Activated naive CD4-positive, alpha-beta T cell treated with anti-CD3 and anti-CD28 coated beads for 36 hours (primary cell): ENCODE measurements around the gene UPF2. TPM values are rescaled to one million over a fixed set of nuclear protein-coding genes. Genes with fewer than 3 reads are reported as not detected.

ENCODE experiments used
- CTCF ChIA-PET: fragments of 350-600 bp; sonication (Branson Sonifier 250); formaldehyde crosslinking; loops from one replicate; lab custom pipeline; 2021; ENCODE audit warnings: antibody characterized with exemption; lab: Charles Lee
- DNase-seq: peaks from one replicate; pipeline ENCODE4 v3.0.0-alpha.2; 2020
- H3K27ac Mint-ChIP-seq: one replicate; pipeline ENCODE4 v1.8.0; 2021; ENCODE audit warnings: mild to moderate bottlenecking, mixed read lengths
- H3K27me3 Mint-ChIP-seq: one replicate; pipeline ENCODE4 v1.8.0; 2021; ENCODE audit warnings: low read depth, mixed read lengths
- H3K36me3 Mint-ChIP-seq: one replicate; pipeline ENCODE4 v1.8.0; 2021; ENCODE audit warnings: low read depth, mixed read lengths
- H3K4me1 Mint-ChIP-seq: one replicate; pipeline ENCODE4 v1.8.0; 2021; ENCODE audit warnings: low read depth, mixed read lengths
- H3K4me3 Mint-ChIP-seq: one replicate; pipeline ENCODE4 v1.8.0; 2021; ENCODE audit warnings: mild to moderate bottlenecking, moderate library complexity, mixed read lengths
- H3K9me3 Mint-ChIP-seq: one replicate; pipeline ENCODE4 v1.8.0; 2021; ENCODE audit warnings: mixed read lengths
- intact Hi-C: fragments of 100-400 bp; cut with micrococcal nuclease; formaldehyde crosslinking; loops from one replicate; pipeline ENCODE4 v1.15.1; 2023
- total RNA-seq, 2 experiments: library from RNA; stranded (reverse); gene quantifications; one replicate each; pipeline ENCODE4 v1.2.3, GENCODE V29; 2021

The UPF2 gene
- total RNA-seq, 2 experiments from 2014 or later = 27.5 to 29.5 TPM

GRCh38 chr10:12062754-12063482, 20.3 kb upstream of the UPF2 start:
- H3K4me3 Mint-ChIP-seq = no peak overlapping the region
- intact Hi-C loops = no loop called here
- H3K27me3 Mint-ChIP-seq = no peaks in the 10 kb centered on the region
- no peak for DNase-seq
- H3K36me3 Mint-ChIP-seq = no peaks in the 10 kb centered on the region
- CTCF ChIA-PET = interaction anchor here (0.6 kb wide), 1 partner anchor 12 kb away, joined by 3 read pairs; no protein-coding TSS in a partner anchor
- H3K4me1 Mint-ChIP-seq = peaks cover 3% of the 10 kb centered on the region
- no peak overlapping the region for H3K27ac Mint-ChIP-seq
- H3K9me3 Mint-ChIP-seq = no peaks in the 10 kb centered on the region

GRCh38 chr10:12061124-12061523, 18.5 kb upstream of the UPF2 start:
- no peaks in the 10 kb centered on the region for H3K9me3 Mint-ChIP-seq
- no peaks in the 10 kb centered on the region for H3K36me3 Mint-ChIP-seq
- H3K27ac Mint-ChIP-seq = no peak overlapping the region
- H3K27me3 Mint-ChIP-seq = no peaks in the 10 kb centered on the region
- no peaks in the 10 kb centered on the region for H3K4me1 Mint-ChIP-seq
- CTCF ChIA-PET = no interaction called here
- no peak overlapping the region for H3K4me3 Mint-ChIP-seq
- DNase-seq = no peak
- intact Hi-C loops = no loop called here

- Mint-ChIP-seq H3K9me3 (no peaks in the 10 kb centered on the region), H3K27me3 (no peaks in the 10 kb centered on the region), H3K4me1 (no peaks in the 10 kb centered on the region), H3K4me3 (no peak overlapping the region), H3K36me3 (no peaks in the 10 kb centered on the region), H3K27ac (no peak overlapping the region)
- CTCF ChIA-PET = interaction anchor here (0.6 kb wide), 1 partner anchor 26 kb away, joined by 3 read pairs; no protein-coding TSS in a partner anchor
- intact Hi-C loops = no loop called here
- DNase-seq = no peak
Observed at GRCh38 chr10:12056748-12057147, 14.1 kb upstream of the UPF2 start.

GRCh38 chr10:12055732-12056131, 13.1 kb upstream of the UPF2 start:
- Mint-ChIP-seq H3K9me3 (no peaks in the 10 kb centered on the region), H3K27ac (no peak overlapping the region), H3K4me3 (no peak overlapping the region), H3K27me3 (no peaks in the 10 kb centered on the region), H3K36me3 (no peaks in the 10 kb centered on the region), H3K4me1 (no peaks in the 10 kb centered on the region)
- no peak for DNase-seq
- intact Hi-C loops = no loop called here
- CTCF ChIA-PET = interaction anchor here (1.0 kb wide), 1 partner anchor 11 kb away, joined by 3 read pairs; no protein-coding TSS in a partner anchor

GRCh38 chr10:12051241-12051640, 8.6 kb upstream of the UPF2 start:
- no peak overlapping the region for H3K27ac Mint-ChIP-seq
- CTCF ChIA-PET = interaction anchor here (0.5 to 1.0 kb wide), 3 partner anchors 12 to 540 kb away, joined by 3 read pairs; no protein-coding TSS in a partner anchor
- no peaks in the 10 kb centered on the region for H3K27me3 Mint-ChIP-seq
- DNase-seq = no peak
- H3K4me3 Mint-ChIP-seq = no peak overlapping the region
- H3K9me3 Mint-ChIP-seq = no peaks in the 10 kb centered on the region
- intact Hi-C loops = no loop called here
- no peaks in the 10 kb centered on the region for H3K36me3 Mint-ChIP-seq
- no peaks in the 10 kb centered on the region for H3K4me1 Mint-ChIP-seq

GRCh38 chr10:12050528-12050927, 7.9 kb upstream of the UPF2 start:
- Mint-ChIP-seq H3K4me1 (no peaks in the 10 kb centered on the region), H3K27me3 (no peaks in the 10 kb centered on the region), H3K9me3 (no peaks in the 10 kb centered on the region), H3K36me3 (no peaks in the 10 kb centered on the region), H3K27ac (no peak overlapping the region), H3K4me3 (no peak overlapping the region)
- no peak for DNase-seq
- CTCF ChIA-PET = interaction anchor here (0.5 to 1.0 kb wide), 2 partner anchors 13 to 541 kb away, joined by 3 read pairs; no protein-coding TSS in a partner anchor
- intact Hi-C loops = no loop called here

GRCh38 chr10:12048547-12048946, 5.9 kb upstream of the UPF2 start:
- no peak overlapping the region for H3K4me3 Mint-ChIP-seq
- intact Hi-C loops = loop anchor here (10.0 kb wide), 1 partner anchor 874 kb away; no protein-coding TSS in a partner anchor
- no peaks in the 10 kb centered on the region for H3K36me3 Mint-ChIP-seq
- CTCF ChIA-PET = no interaction called here
- no peak for DNase-seq
- no peaks in the 10 kb centered on the region for H3K9me3 Mint-ChIP-seq
- H3K4me1 Mint-ChIP-seq = peaks cover 2% of the 10 kb centered on the region
- no peaks in the 10 kb centered on the region for H3K27me3 Mint-ChIP-seq
- H3K27ac Mint-ChIP-seq = no peak overlapping the region

- Mint-ChIP-seq H3K27me3 (no peaks in the 10 kb centered on the region), H3K4me3 (no peak overlapping the region), H3K9me3 (no peaks in the 10 kb centered on the region), H3K27ac (no peak overlapping the region), H3K36me3 (peaks cover 3% of the 10 kb centered on the region), H3K4me1 (peaks cover 17% of the 10 kb centered on the region)
- intact Hi-C loops = loop anchor here (10.0 kb wide), 1 partner anchor 871 kb away; no protein-coding TSS in a partner anchor
- no peak for DNase-seq
- CTCF ChIA-PET = no interaction called here
Observed at GRCh38 chr10:12045596-12045995, 3.0 kb upstream of the UPF2 start.

GRCh38 chr10:12042409-12042796, 206 bp downstream of the UPF2 start:
- no peaks in the 10 kb centered on the region for H3K27me3 Mint-ChIP-seq
- intact Hi-C loops = loop anchor here (5.0 to 10.0 kb wide), 2 partner anchors 868 to 1260 kb away; partner anchors contain the start of gene PHYH
- peak overlapping the region; percentile 98 for H3K4me3 Mint-ChIP-seq
- peaks cover 33% of the 10 kb centered on the region for H3K4me1 Mint-ChIP-seq
- CTCF ChIA-PET = interaction anchor here (1.4 kb wide), 1 partner anchor 153 kb away, joined by 4 read pairs; the partner anchor contains the start of genes CDC123 and NUDT5
- H3K36me3 Mint-ChIP-seq = peaks cover 9% of the 10 kb centered on the region
- H3K27ac Mint-ChIP-seq = peak overlapping the region; percentile 99
- no peak for DNase-seq
- H3K9me3 Mint-ChIP-seq = no peaks in the 10 kb centered on the region

GRCh38 chr10:12041766-12042408, 722 bp downstream of the UPF2 start:
- peak overlapping the region; percentile 98 for H3K4me3 Mint-ChIP-seq
- peak overlapping the region; percentile 99 for H3K27ac Mint-ChIP-seq
- intact Hi-C loops = loop anchor here (2.0 to 10.0 kb wide), 3 partner anchors 15 to 1260 kb away; partner anchors contain the start of gene PHYH
- H3K9me3 Mint-ChIP-seq = no peaks in the 10 kb centered on the region
- DNase-seq = peak; percentile 61
- H3K36me3 Mint-ChIP-seq = peaks cover 9% of the 10 kb centered on the region
- no peaks in the 10 kb centered on the region for H3K27me3 Mint-ChIP-seq
- CTCF ChIA-PET = interaction anchor here (0.9 to 1.4 kb wide), 3 partner anchors 55 to 154 kb away, joined by 3 to 4 read pairs (median 3); partner anchors contain the start of genes CDC123 and NUDT5
- H3K4me1 Mint-ChIP-seq = peaks cover 34% of the 10 kb centered on the region

- Mint-ChIP-seq H3K27me3 (no peaks in the 10 kb centered on the region), H3K36me3 (peaks cover 30% of the 10 kb centered on the region), H3K27ac (no peak overlapping the region), H3K9me3 (no peaks in the 10 kb centered on the region), H3K4me1 (peaks cover 34% of the 10 kb centered on the region), H3K4me3 (no peak overlapping the region)
- no peak for DNase-seq
- intact Hi-C loops = no loop called here
- CTCF ChIA-PET = no interaction called here
Observed at GRCh38 chr10:12036073-12036655, 6.4 kb downstream of the UPF2 start.

- peaks cover 47% of the 10 kb centered on the region for H3K36me3 Mint-ChIP-seq
- CTCF ChIA-PET = no interaction called here
- no peaks in the 10 kb centered on the region for H3K9me3 Mint-ChIP-seq
- H3K27ac Mint-ChIP-seq = no peak overlapping the region
- H3K27me3 Mint-ChIP-seq = no peaks in the 10 kb centered on the region
- no peak overlapping the region for H3K4me3 Mint-ChIP-seq
- no peak for DNase-seq
- H3K4me1 Mint-ChIP-seq = peaks cover 32% of the 10 kb centered on the region
- intact Hi-C loops = no loop called here
Observed at GRCh38 chr10:12031404-12031803, 11.2 kb downstream of the UPF2 start.
